Hepatocyte (in vitro differentiated cells): Measurements from ENCODE around the gene CCDC47. TPM values are rescaled to one million over a fixed set of nuclear protein-coding genes. Genes with fewer than 3 reads are reported as not detected.

ENCODE experiments used
- DNase-seq: peaks from one replicate; pipeline ENCODE4 v3.0.0-alpha.2; 2016; ENCODE audit warnings: low spot score
- H2AFZ ChIP-seq: fragments of 200-600 bp; sonication (generic); 2 replicates; pipeline ENCODE4 v1.6.0; 2016; ENCODE audit warnings: antibody characterized with exemption, mild to moderate bottlenecking
- H3K27ac ChIP-seq: fragments of 200-600 bp; sonication (generic); 2 replicates; pipeline ENCODE4 v1.5.1; 2016; ENCODE audit warnings: mild to moderate bottlenecking
- H3K27me3 ChIP-seq: fragments of 200-600 bp; sonication (generic); 2 replicates; pipeline ENCODE4 v1.6.1; 2016
- H3K36me3 ChIP-seq: fragments of 200-600 bp; sonication (generic); replicated peaks from 2 replicates; pipeline ENCODE4 v1.5.1; 2016; ENCODE audit warnings: low read depth; ENCODE audit not compliant: insufficient read depth
- H3K4me1 ChIP-seq: fragments of 200-600 bp; sonication (generic); 2 replicates; pipeline ENCODE4 v1.5.1; 2016; ENCODE audit warnings: mild to moderate bottlenecking, moderate library complexity; ENCODE audit not compliant: insufficient read depth
- H3K4me2 ChIP-seq: fragments of 200-600 bp; sonication (generic); 2 replicates; pipeline ENCODE4 v1.6.0; 2016
- H3K4me3 ChIP-seq: fragments of 200-600 bp; sonication (generic); 2 replicates; pipeline ENCODE4 v1.5.1; 2016; ENCODE audit warnings: mild to moderate bottlenecking
- H3K79me2 ChIP-seq: fragments of 200-600 bp; sonication (generic); 2 replicates; pipeline ENCODE4 v1.6.0; 2017; ENCODE audit warnings: mild to moderate bottlenecking
- H3K9me2 ChIP-seq: fragments of 200-600 bp; sonication (generic); replicated peaks from 2 replicates; pipeline ENCODE4 v1.6.0; 2017; ENCODE audit warnings: mild to moderate bottlenecking; ENCODE audit not compliant: insufficient read depth
- H3K9me3 ChIP-seq: fragments of 200-600 bp; sonication (generic); 2 replicates; pipeline ENCODE4 v1.5.1; 2016; ENCODE audit warnings: low read depth, mild to moderate bottlenecking
- H4K20me1 ChIP-seq: fragments of 200-600 bp; sonication (generic); 2 replicates; pipeline ENCODE4 v1.6.0; 2016; ENCODE audit warnings: mild to moderate bottlenecking; ENCODE audit not compliant: insufficient read depth, poor library complexity, severe bottlenecking
- EZH2 ChIP-seq: fragments of 200-600 bp; sonication (generic); IDR thresholded peaks from 2 replicates; pipeline ENCODE4 v1.6.1; 2016; ENCODE audit warnings: antibody characterized with exemption, mild to moderate bottlenecking, borderline replicate concordance
- EZH2phosphoT487 ChIP-seq: fragments of 200-600 bp; sonication (generic); IDR thresholded peaks from one replicate; pipeline ENCODE4 v1.6.1; 2018; ENCODE audit warnings: antibody characterized with exemption, mild to moderate bottlenecking, low read depth, moderate library complexity; ENCODE audit not compliant: unreplicated experiment, severe bottlenecking
- WGBS: methylation state at CpG from one replicate; pipeline ENCODE4 v1.1.6; 2016; ENCODE audit warnings: low lambda C conversion rate; ENCODE audit errors: missing lambda C conversion rate; 5-methylcytosine and 5-hydroxymethylcytosine counted together
- polyA plus RNA-seq: library from polyadenylated mRNA; unstranded; fragments of >200 nt; fragmentation: Nextera tagmentation; extraction: Ambion mirVana; gene quantifications from 2 replicates; pipeline ENCODE4 v1.2.1, GENCODE V29; 2016
- total RNA-seq: library from RNA; depleted of rRNA; stranded (reverse); fragments of >200 nt; gene quantifications from 2 replicates; pipeline ENCODE4 v1.2.3, GENCODE V29; 2014
- TF ChIP-seq, protein P1 (sequence below): fragments of 200-600 bp; sonication (generic); IDR thresholded peaks from 2 replicates; pipeline ENCODE4 v1.5.1; 2016; ENCODE audit warnings: antibody characterized with exemption, mild to moderate bottlenecking; ENCODE audit not compliant: poor library complexity

The CCDC47 gene
- total and polyA plus RNA-seq, 2 experiments from 2014 or later: 77.8 to 82.7 TPM

DNA sequence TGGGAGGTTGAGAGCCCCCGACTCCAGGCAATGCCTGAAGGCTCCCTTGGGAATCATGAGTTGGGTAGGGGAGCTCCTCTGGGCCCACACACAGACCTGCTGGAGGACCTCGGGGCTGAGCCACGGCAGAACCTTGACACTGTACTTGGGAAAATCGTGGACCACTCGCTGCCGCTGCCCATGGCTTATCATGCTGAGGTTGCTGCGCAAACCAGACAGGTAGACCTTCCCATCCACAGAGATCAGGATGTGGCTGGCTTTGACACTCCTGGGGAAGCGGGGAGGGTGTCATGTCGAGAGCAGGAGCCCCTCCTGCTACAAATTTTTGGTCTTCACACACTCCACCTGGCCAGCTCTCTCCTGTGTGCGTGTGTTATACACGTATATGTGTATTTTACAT, 66.2 kb downstream of the CCDC47 start:
- Histone ChIP-seq H3K27ac (no peak overlapping the region), H3K79me2 (no peaks in the 10 kb centered on the region), H3K4me2 (no peak overlapping the region), H3K27me3 (no peaks in the 10 kb centered on the region), H3K9me2 (no peaks in the 10 kb centered on the region), H2AFZ (no peak overlapping the region), H3K4me1 (no peaks in the 10 kb centered on the region), H3K9me3 (no peaks in the 10 kb centered on the region), H4K20me1 (no peaks in the 10 kb centered on the region), H3K36me3 (no peaks in the 10 kb centered on the region), H3K4me3 (no peak overlapping the region)
- 94% methylated on average over 11 of the region's 11 CpGs for WGBS
- TF ChIP-seq EZH2phosphoT487 (no peak), EZH2 (no peak)
- TF ChIP-seq, protein P1, sequence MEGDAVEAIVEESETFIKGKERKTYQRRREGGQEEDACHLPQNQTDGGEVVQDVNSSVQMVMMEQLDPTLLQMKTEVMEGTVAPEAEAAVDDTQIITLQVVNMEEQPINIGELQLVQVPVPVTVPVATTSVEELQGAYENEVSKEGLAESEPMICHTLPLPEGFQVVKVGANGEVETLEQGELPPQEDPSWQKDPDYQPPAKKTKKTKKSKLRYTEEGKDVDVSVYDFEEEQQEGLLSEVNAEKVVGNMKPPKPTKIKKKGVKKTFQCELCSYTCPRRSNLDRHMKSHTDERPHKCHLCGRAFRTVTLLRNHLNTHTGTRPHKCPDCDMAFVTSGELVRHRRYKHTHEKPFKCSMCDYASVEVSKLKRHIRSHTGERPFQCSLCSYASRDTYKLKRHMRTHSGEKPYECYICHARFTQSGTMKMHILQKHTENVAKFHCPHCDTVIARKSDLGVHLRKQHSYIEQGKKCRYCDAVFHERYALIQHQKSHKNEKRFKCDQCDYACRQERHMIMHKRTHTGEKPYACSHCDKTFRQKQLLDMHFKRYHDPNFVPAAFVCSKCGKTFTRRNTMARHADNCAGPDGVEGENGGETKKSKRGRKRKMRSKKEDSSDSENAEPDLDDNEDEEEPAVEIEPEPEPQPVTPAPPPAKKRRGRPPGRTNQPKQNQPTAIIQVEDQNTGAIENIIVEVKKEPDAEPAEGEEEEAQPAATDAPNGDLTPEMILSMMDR: no peak
- no peak for DNase-seq

DNA sequence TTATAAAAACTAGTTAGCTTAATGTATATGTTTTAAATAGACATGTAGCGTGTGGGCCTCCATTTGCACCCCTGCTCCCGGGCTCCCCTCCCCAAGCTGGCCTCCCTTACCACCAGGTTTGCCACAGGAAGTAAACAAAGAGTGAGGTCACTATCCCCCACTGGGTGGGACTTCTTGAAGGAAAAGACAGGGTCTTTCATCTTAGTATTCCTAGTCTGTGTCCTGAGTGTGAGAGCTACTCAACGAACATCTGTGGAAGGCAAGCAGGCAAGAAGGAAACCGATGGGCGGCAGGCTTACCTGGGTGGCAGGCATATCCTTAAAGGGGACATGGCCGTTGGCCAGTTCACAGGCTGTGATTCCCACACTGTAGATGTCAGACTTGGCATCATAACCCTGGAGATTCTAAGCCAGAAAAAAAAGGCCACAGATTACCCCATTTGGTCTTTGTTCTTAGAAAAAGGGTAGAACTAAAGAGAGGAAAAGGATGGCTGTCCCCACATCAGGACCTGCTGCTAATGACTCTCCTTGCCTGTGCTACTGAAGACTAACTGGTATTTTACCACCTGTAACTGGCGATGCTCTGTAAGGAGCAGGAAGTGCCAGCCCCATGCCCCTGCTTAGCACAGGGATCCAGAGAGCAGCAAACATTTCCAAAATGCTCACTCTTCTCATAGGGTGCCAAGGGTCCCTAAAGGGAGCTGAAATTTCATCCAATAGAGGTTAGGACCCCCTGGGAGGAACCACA, 66.9 kb downstream of the CCDC47 start:
- no peak overlapping the region for H2AFZ ChIP-seq
- no peaks in the 10 kb centered on the region for H3K9me3 ChIP-seq
- no peaks in the 10 kb centered on the region for H3K36me3 ChIP-seq
- TF ChIP-seq, protein P1: no peak
- TF ChIP-seq EZH2phosphoT487: no peak
- TF ChIP-seq EZH2: no peak
- H3K9me2 ChIP-seq: no peaks in the 10 kb centered on the region
- no peaks in the 10 kb centered on the region for H3K4me1 ChIP-seq
- WGBS: 92% methylated on average over 7 of the region's 7 CpGs
- no peaks in the 10 kb centered on the region for H3K27me3 ChIP-seq
- H4K20me1 ChIP-seq: no peaks in the 10 kb centered on the region
- no peak overlapping the region for H3K4me2 ChIP-seq
- no peaks in the 10 kb centered on the region for H3K79me2 ChIP-seq
- DNase-seq: no peak
- no peak overlapping the region for H3K4me3 ChIP-seq
- H3K27ac ChIP-seq: no peak overlapping the region

- H3K27me3 ChIP-seq: no peaks in the 10 kb centered on the region
- TF ChIP-seq, protein P1: no peak
- TF ChIP-seq EZH2 (no peak), EZH2phosphoT487 (no peak)
- peaks cover 7% of the 10 kb centered on the region for H3K4me1 ChIP-seq
- no peak for DNase-seq
- no peaks in the 10 kb centered on the region for H4K20me1 ChIP-seq
- no peaks in the 10 kb centered on the region for H3K9me2 ChIP-seq
- no peak overlapping the region for H2AFZ ChIP-seq
- 83% methylated on average over 3 of the region's 3 CpGs for WGBS
- no peak overlapping the region for H3K4me3 ChIP-seq
- no peak overlapping the region for H3K27ac ChIP-seq
- no peaks in the 10 kb centered on the region for H3K36me3 ChIP-seq
- no peak overlapping the region for H3K4me2 ChIP-seq
- no peaks in the 10 kb centered on the region for H3K79me2 ChIP-seq
- H3K9me3 ChIP-seq: no peaks in the 10 kb centered on the region
Measured at GRCh38 chr17:63705657-63706056, 67.7 kb downstream of the CCDC47 start.
